ENCODE measurements around the gene RHOF. TPM values are rescaled to one million over a fixed set of nuclear protein-coding genes. Genes with fewer than 3 reads are reported as not detected.

The RHOF gene
- total RNA-seq, 1 donor from 2014 or later, result 5.1 TPM

- no peak for DNase-seq
These were observed 51.7 kb downstream of the RHOF start for GRCh38 chr12:121741743-121742142.

- DNase-seq, result no peak
These were observed 52.6 kb downstream of the RHOF start for GRCh38 chr12:121740847-121741246.

- DNase-seq, result no peak
These were observed 55.1 kb downstream of the RHOF start for GRCh38 chr12:121738340-121738858.

- no peak for DNase-seq
These were observed 59.6 kb downstream of the RHOF start for GRCh38 chr12:121733849-121734248.

- no peak for DNase-seq
These were observed 62.0 kb downstream of the RHOF start for GRCh38 chr12:121731473-121731872.

- no peak for DNase-seq
These were observed 64.5 kb downstream of the RHOF start for GRCh38 chr12:121729021-121729420.

Other genes with a start within 250 kb of the RHOF start
- 26.1 TPM for gene KDM2B, start 212.7 kb downstream of the RHOF start, total RNA-seq
- 5.6 TPM for gene ORAI1, start 167.2 kb downstream of the RHOF start, total RNA-seq
- 0.59 TPM for gene MORN3, start 124.0 kb downstream of the RHOF start, total RNA-seq
- 7.2 TPM for gene TMEM120B, start 80.9 kb downstream of the RHOF start, total RNA-seq
- 5.3 TPM for gene SETD1B, start 10.3 kb upstream of the RHOF start, total RNA-seq
- gene HPD, start 65.2 kb upstream of the RHOF start, total RNA-seq, result not detected
- 34.2 TPM for gene PSMD9, start 95.1 kb upstream of the RHOF start, total RNA-seq
- gene CFAP251, start 124.9 kb upstream of the RHOF start, total RNA-seq, result 2.2 TPM
- gene BCL7A, start 228.2 kb upstream of the RHOF start, total RNA-seq, result 12.9 TPM

All from skin of body (tissue), 2 donors.